HCT116 (cell line): ENCODE data around the gene ANO3. TPM values are rescaled to one million over a fixed set of nuclear protein-coding genes. Genes with fewer than 3 reads are reported as not detected.
"Not testable (repeated sequence)": the region's sequence is repeated elsewhere in the genome, so short reads cannot be mapped to it uniquely, and the experiment has no call there.

Experiments used
- ATAC-seq: fragments of 200-7000 bp; cut with Tn5 transposase; 2 replicates; pipeline ENCODE4 v1.9.1; 2020; ENCODE audit warnings: mild to moderate bottlenecking, moderate library complexity
- BruUV-seq: library from RNA; stranded (reverse); fragments of 400-500 nt; replicated peaks from 2 replicates; lab custom pipeline; 2021; lab: Mats Ljungman, UMichigan
- CTCF ChIA-PET: fragments of 300-600 bp; sonication (Branson Sonifier 250); formaldehyde crosslinking; loops from one replicate; lab custom pipeline; 2021; ENCODE audit warnings: antibody characterized with exemption; lab: Charles Lee
- POLR2A ChIA-PET: fragments of 300-600, 350-600 bp; sonication (Branson Sonifier 250); formaldehyde crosslinking; loops from one replicate; lab custom pipeline; 2021; ENCODE audit warnings: antibody characterized with exemption; lab: Charles Lee
- RAD21 ChIA-PET, 2 experiments: fragments of 300-600 bp; sonication (Branson Sonifier 250); formaldehyde crosslinking; loops; one replicate each; lab custom pipeline; 2023; ENCODE audit warnings: low total read pairs in 2 of 2; ENCODE audit not compliant: uncharacterized antibody in 2 of 2, unreplicated experiment in 2 of 2, low non-redundant PET in 1 of 2; lab: Charles Lee
- DNase-seq: peaks from one replicate; pipeline ENCODE4 v3.0.0-alpha.2; 2010; ENCODE audit warnings: low read depth, low spot score
- H2AFZ ChIP-seq: fragments of 200-600 bp; shearing (Covaris generic), sonication (generic); 2 replicates; pipeline ENCODE4 v1.6.1; 2017; ENCODE audit warnings: low read depth, mixed run types, mixed read lengths, antibody characterized with exemption, low read length; ENCODE audit not compliant: poor library complexity, severe bottlenecking
- H3K27ac ChIP-seq: 2 replicates; pipeline ENCODE4 v1.5.1; 2012; ENCODE audit warnings: low read depth, low read length
- H3K27me3 ChIP-seq: fragments of 200-600 bp; sonication (generic); 2 replicates; pipeline ENCODE4 v1.6.1; 2016; ENCODE audit warnings: mixed run types, low read length, mixed read lengths; ENCODE audit not compliant: insufficient read depth
- H3K36me3 ChIP-seq, 2 experiments: fragments of 200-500 bp in 1 of 2; fragments of 200-600 bp in 1 of 2; sonication (Bioruptor generic) in 1 of 2; sonication (generic) in 1 of 2; 2 replicates each; pipeline versions ENCODE4 v1.5.1 to v1.6.1; 2014 to 2016; ENCODE audit warnings: low read length in 2 of 2, inconsistent platforms in 1 of 2, mixed read lengths in 1 of 2, mixed run types in 1 of 2; ENCODE audit not compliant: insufficient read depth in 2 of 2, control insufficient read depth in 1 of 2
- H3K4me1 ChIP-seq, 2 experiments: fragments of 200-600 bp in 1 of 2; sonication (generic) in 1 of 2; 2 replicates each; pipeline versions ENCODE4 v1.5.1 to v1.6.1; 2012 to 2017; ENCODE audit warnings: low read length in 2 of 2, inconsistent platforms in 1 of 2, mild to moderate bottlenecking in 1 of 2, mixed read lengths in 1 of 2, mixed run types in 1 of 2, moderate library complexity in 1 of 2; ENCODE audit not compliant: insufficient read depth in 2 of 2, control insufficient read depth in 1 of 2
- H3K4me2 ChIP-seq: fragments of 200-600 bp; sonication (generic); 2 replicates; pipeline ENCODE4 v1.6.1; 2017; ENCODE audit warnings: mixed run types, low read length, mixed read lengths
- H3K4me3 ChIP-seq, 2 experiments: fragments of 200-600 bp in 1 of 2; sonication (generic) in 1 of 2; replicated peaks in 1 of 2; 2 replicates each; pipeline ENCODE4 v1.5.1; 2011 to 2016; ENCODE audit warnings: low read length in 2 of 2, control low read depth in 1 of 2, low read depth in 1 of 2, mild to moderate bottlenecking in 1 of 2, mixed read lengths in 1 of 2, mixed run types in 1 of 2
- H3K79me2 ChIP-seq: fragments of 200-600 bp; sonication (generic); 2 replicates; pipeline ENCODE4 v1.6.1; 2017; ENCODE audit warnings: mild to moderate bottlenecking, mixed run types, low read length, moderate library complexity, mixed read lengths; ENCODE audit not compliant: insufficient read depth
- H3K9ac ChIP-seq: fragments of 200-600 bp; sonication (generic); 2 replicates; pipeline ENCODE4 v1.6.1; 2016; ENCODE audit warnings: low read length, mixed read lengths
- H3K9me2 ChIP-seq: fragments of 200-600 bp; sonication (generic), shearing (Covaris generic); 2 replicates; pipeline ENCODE4 v1.6.1; 2017; ENCODE audit warnings: mixed run types, mild to moderate bottlenecking, moderate library complexity; ENCODE audit not compliant: insufficient read depth
- H3K9me3 ChIP-seq, 2 experiments: fragments of 200-500 bp in 1 of 2; fragments of 200-600 bp in 1 of 2; sonication (Bioruptor generic) in 1 of 2; sonication (generic) in 1 of 2; 2 replicates each; pipeline ENCODE4 v1.6.1; 2014 to 2017; ENCODE audit warnings: low read length in 2 of 2, mixed read lengths in 2 of 2, inconsistent platforms in 1 of 2, low read depth in 1 of 2, mild to moderate bottlenecking in 1 of 2, mixed run types in 1 of 2, moderate library complexity in 1 of 2; ENCODE audit not compliant: control insufficient read depth in 1 of 2, insufficient read depth in 1 of 2
- H4K20me1 ChIP-seq: fragments of 200-600 bp; sonication (generic), shearing (Covaris generic); 2 replicates; pipeline ENCODE4 v1.6.1; 2017; ENCODE audit warnings: mixed run types, mild to moderate bottlenecking, moderate library complexity; ENCODE audit not compliant: insufficient read depth
- CBX3 ChIP-seq: IDR thresholded peaks from 2 replicates; pipeline ENCODE4 v1.6.1; 2012; ENCODE audit warnings: low read depth
- CEBPB ChIP-seq: IDR thresholded peaks from 2 replicates; pipeline ENCODE4 v1.6.1; 2012; ENCODE audit warnings: low read depth
- CTCF ChIP-seq, 3 experiments: fragments of 200-600 bp in 1 of 3; sonication (generic) in 1 of 3; IDR thresholded peaks in 2 of 3; conservative IDR thresholded peaks in 1 of 3; 2 replicates each; pipeline ENCODE4 v1.5.1; 2012 to 2017; ENCODE audit warnings: low read depth in 2 of 3, low read length in 2 of 3, antibody characterized with exemption in 1 of 3, borderline replicate concordance in 1 of 3, control low read depth in 1 of 3, mild to moderate bottlenecking in 1 of 3, mixed read lengths in 1 of 3, mixed run types in 1 of 3, moderate library complexity in 1 of 3; ENCODE audit not compliant: insufficient read depth in 1 of 3
- FOSL1 ChIP-seq: IDR thresholded peaks from 2 replicates; pipeline ENCODE4 v1.6.1; 2012; ENCODE audit warnings: low read depth
- POLR2A ChIP-seq: IDR thresholded peaks from 2 replicates; pipeline ENCODE4 v1.7.0; 2011; ENCODE audit warnings: borderline replicate concordance; ENCODE audit not compliant: insufficient read depth, insufficient read length; ENCODE audit errors: extremely low read depth
- RAD21 ChIP-seq: IDR thresholded peaks from 2 replicates; pipeline ENCODE4 v1.6.1; 2012; ENCODE audit warnings: low read depth, mild to moderate bottlenecking
- SP1 ChIP-seq: IDR thresholded peaks from 2 replicates; pipeline ENCODE4 v1.6.1; 2012; ENCODE audit warnings: low read depth
- TCF7L2 ChIP-seq: IDR thresholded peaks from 2 replicates; pipeline ENCODE4 v1.7.0; 2011; ENCODE audit warnings: borderline replicate concordance, inconsistent platforms; ENCODE audit not compliant: insufficient read depth, insufficient read length; ENCODE audit errors: extremely low read depth
- YY1 ChIP-seq: IDR thresholded peaks from 2 replicates; pipeline ENCODE4 v1.6.1; 2011; ENCODE audit warnings: low read length, low read depth, moderate library complexity, mild to moderate bottlenecking; ENCODE audit not compliant: insufficient replicate concordance; ENCODE audit errors: extremely low read depth
- ZFX ChIP-seq: fragments of 450-650 bp; IDR thresholded peaks from 2 replicates; pipeline ENCODE4 v1.6.1; 2017
- ZNF274 ChIP-seq: fragments of 200-500 bp; sonication (Bioruptor generic); IDR thresholded peaks from 2 replicates; pipeline ENCODE4 v1.6.1; 2014; ENCODE audit warnings: mild to moderate bottlenecking, low read depth, low read length, inconsistent platforms
- intact Hi-C: fragments of 100-400 bp; cut with micrococcal nuclease; formaldehyde crosslinking; loops from 2 replicates; pipeline ENCODE4 v1.10.0; 2022
- total RNA-seq: library from RNA; stranded (reverse); gene quantifications from one replicate; pipeline ENCODE4 v1.2.1, GENCODE V29; 2021; ENCODE audit not compliant: unreplicated experiment

Gene ANO3
- total RNA-seq, 1 experiment from 2014 or later = not detected

GRCh38 chr11:26632691-26633159 is 300.8 kb downstream of the ANO3 start (continued):
- TF ChIP-seq CBX3 (no peak), ZFX (no peak), ZNF274 (no peak), POLR2A (no peak), TCF7L2 (no peak), SP1 (no peak), FOSL1 (no peak), CEBPB (no peak), YY1 (no peak)

- RAD21 ChIA-PET, H3K9ac ChIP-seq, H3K9me3 ChIP-seq, H3K9me2 ChIP-seq, H2AFZ ChIP-seq, CTCF ChIA-PET, H3K4me2 ChIP-seq, ATAC-seq, H4K20me1 ChIP-seq, H3K36me3 ChIP-seq, intact Hi-C loops, H3K27me3 ChIP-seq, H3K79me2 ChIP-seq, H3K4me1 ChIP-seq, DNase-seq, H3K27ac ChIP-seq, H3K4me3 ChIP-seq, BruUV-seq, POLR2A ChIA-PET: not testable (repeated sequence)
Observed at GRCh38 chr11:26643314-26643713, 311.4 kb downstream of the ANO3 start.

GRCh38 chr11:26649884-26650283 is 318.0 kb downstream of the ANO3 start:
- ATAC-seq = peak; percentile 61; the same call in 1 of the 2 replicates
- no peaks in the 10 kb centered on the region for H3K79me2 ChIP-seq
- no peak overlapping the region for H3K27ac ChIP-seq
- RAD21 ChIA-PET = no interaction called here
- BruUV-seq = no TSS peak
- H3K9me2 ChIP-seq = no peaks in the 10 kb centered on the region
- H4K20me1 ChIP-seq = no peaks in the 10 kb centered on the region
- no peaks in the 10 kb centered on the region for H3K4me1 ChIP-seq
- H3K36me3 ChIP-seq = no peaks in the 10 kb centered on the region
- no peaks in the 10 kb centered on the region for H3K27me3 ChIP-seq
- TF ChIP-seq ZNF274 (no peak), RAD21 (peak; percentile 20; the same call in 1 of the 2 replicates), CTCF (IDR thresholded peaks at IDR 0.05 in 2 of 3, conservative IDR thresholded peaks at IDR 0.05 in 1 of 3; ENCODE audit: borderline replicate concordance in 1 of 3, insufficient read depth in 1 of 3, low read depth in 2 of 3, low read length in 2 of 3) (peak in 2 of 3 experiments; percentile 48 to 56; a peak in 3 of 6 replicates)
- peaks cover 0 to 5% of the 10 kb centered on the region in 2 experiments; a peak in 2 of 4 replicates for H3K9me3 ChIP-seq
- intact Hi-C loops = loop anchor here (10.0 kb wide), 1 partner anchor 355 kb away; no protein-coding TSS in a partner anchor
- no peak overlapping the region for H3K4me2 ChIP-seq
- no peak overlapping the region for H3K9ac ChIP-seq
- peak; percentile 3 for DNase-seq
- CTCF ChIA-PET = no interaction called here
- no peak overlapping the region for H2AFZ ChIP-seq
- POLR2A ChIA-PET = no interaction called here
- no peak overlapping the region for H3K4me3 ChIP-seq
